ENCODE data around the gene DCTPP1. TPM values are rescaled to one million over a fixed set of nuclear protein-coding genes. Genes with fewer than 3 reads are reported as not detected.

The DCTPP1 gene
- total and polyA plus RNA-seq, 2 of the 13 experiments (the other 11 are each of a cell fraction or from before 2014, with no cell fraction given): 54.8 to 74.4 TPM

GRCh38 chr16:30416624-30417528 is 13.0 kb downstream of the DCTPP1 start:
- intact Hi-C loops (cut with micrococcal nuclease; ENCODE audit: unreplicated experiment) (no loop called here), in situ Hi-C loops (cut with HindIII; ENCODE audit: extremely low pct_ligation_motif_present, low pct_unique_long_range_greater_than_20kb) (no loop called here)
- H3K9ac ChIP-seq (ENCODE audit: insufficient read depth, low read depth, low read length): no peak overlapping the region
- no peak overlapping the region for H3K4me2 ChIP-seq (ENCODE audit: low read depth, low read length)
- no peaks in the 10 kb centered on the region for H3K27me3 ChIP-seq (ENCODE audit: control insufficient read depth in 1 of 2, insufficient read depth in 2 of 2, low read length in 2 of 2)
- no TSS peak for BruUV-seq (replicated peaks)
- no peak overlapping the region for H3K27ac ChIP-seq (ENCODE audit: extremely low read length, insufficient read depth, low read length)
- no peaks in the 10 kb centered on the region for H4K20me1 ChIP-seq (ENCODE audit: insufficient read depth, low read length)
- FAIRE-seq: no peak
- H2AFZ ChIP-seq (ENCODE audit: low read length): no peak overlapping the region
- peak; percentile 18; the same call in 1 of the 3 replicates for ATAC-seq
- peaks cover 10% of the 10 kb centered on the region; the same call in 1 of the 2 replicates for H3K4me1 ChIP-seq (ENCODE audit: insufficient read depth, low read length)
- H3K36me3 ChIP-seq (replicated peaks in 1 of 2; ENCODE audit: control insufficient read depth in 1 of 2, insufficient read depth in 2 of 2, low read length in 2 of 2): peaks cover 15 to 50% of the 10 kb centered on the region in 2 experiments
- H3K4me3 ChIP-seq (replicated peaks in 1 of 3; ENCODE audit: insufficient read depth in 1 of 3, low read depth in 2 of 3, low read length in 3 of 3): no peak overlapping the region
- peaks cover 5% of the 10 kb centered on the region for H3K79me2 ChIP-seq (ENCODE audit: insufficient read depth, low read length)
- peak; percentile 85 for TF ChIP-seq RBM22 (optimal IDR thresholded peaks at IDR 0.05; ENCODE audit: low read length)
- TF ChIP-seq ZNF687 (CRISPR knock-in tag; IDR thresholded peaks at IDR 0.05): no peak
- POLR2A ChIA-PET: interaction anchor here (0.6 to 1.9 kb wide), 2 partner anchors 9 to 10 kb away, joined by 3 to 7 read pairs; partner anchors contain the start of gene ZNF771
- no peak for DNase-seq (ENCODE audit: low spot score)
- H3K9me3 ChIP-seq (ENCODE audit: low read length): no peaks in the 10 kb centered on the region
- CTCF ChIA-PET (ENCODE audit: low intra/inter-chr PET ratio, low total read pairs): no interaction called here
- WGBS (ENCODE audit: low lambda C conversion rate): 96% methylated on average over 18 of the region's 18 CpGs

Data from HepG2 (cell line).